ENCODE results near the gene CSMD2.

The CSMD2 gene

GRCh38 chr1:33721301-33721815 lies 443.7 kb downstream of the CSMD2 start:
- DNase-seq (ENCODE audit: low read depth, low spot score), result no peak
- no peak overlapping the region for H3K4me3 ChIP-seq (ENCODE audit: low read depth, low read length)
- in situ Hi-C loops (cut with HindIII; ENCODE audit: low sequenced_read_pairs), result no loop called here
- TF ChIP-seq CTCF (IDR thresholded peaks at IDR 0.05; ENCODE audit: low read depth, low read length), result no peak

DNA sequence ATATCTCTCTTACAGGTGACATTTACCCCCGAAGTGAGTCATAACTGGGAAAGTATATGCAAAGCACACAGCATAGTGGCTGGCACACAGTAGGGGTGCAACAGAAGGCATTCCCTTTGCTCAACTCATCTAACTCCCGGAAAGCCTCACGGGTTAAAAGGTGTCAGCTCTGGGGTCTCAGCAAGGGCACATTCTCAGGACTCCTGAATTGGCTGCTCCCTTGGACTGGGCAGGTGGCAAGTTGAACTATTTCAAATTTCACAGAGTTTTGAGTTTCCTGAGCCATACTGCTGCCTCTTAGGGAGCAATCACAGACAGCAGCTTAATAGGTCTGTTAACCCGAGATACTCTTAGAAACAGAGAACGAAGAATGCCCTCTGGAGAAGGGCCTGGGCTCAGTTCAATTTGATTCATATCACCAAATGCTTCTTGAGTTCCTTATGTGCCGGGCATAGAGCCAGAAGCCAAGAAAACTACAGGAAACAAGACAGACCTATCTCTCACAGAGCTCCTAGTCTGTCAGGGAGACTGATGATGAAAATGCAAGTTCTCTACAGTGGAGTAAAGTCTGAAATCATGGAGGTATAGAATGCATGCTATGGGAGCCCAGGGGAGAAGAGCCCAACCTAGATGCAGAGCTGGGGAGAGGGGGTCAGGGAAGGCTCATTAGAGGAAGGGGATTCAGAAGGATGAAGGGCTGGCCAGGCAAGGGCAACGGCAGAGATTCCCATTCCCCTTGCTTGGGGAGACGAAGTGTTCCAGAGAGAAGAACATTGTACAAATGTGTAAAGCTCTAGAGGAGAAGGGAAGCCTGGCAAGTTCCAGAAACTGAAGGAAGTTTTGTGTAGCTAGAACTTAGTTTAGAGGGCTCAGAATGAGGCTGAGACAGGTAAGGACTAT lies 445.0 kb downstream of the CSMD2 start:
- peak; percentile 49 for DNase-seq (ENCODE audit: low read depth, low spot score)
- TF ChIP-seq CTCF (IDR thresholded peaks at IDR 0.05; ENCODE audit: low read depth, low read length), result no peak
- in situ Hi-C loops (cut with HindIII; ENCODE audit: low sequenced_read_pairs), result no loop called here
- H3K4me3 ChIP-seq (ENCODE audit: low read depth, low read length), result no peak overlapping the region

GRCh38 chr1:33719326-33719725 lies 445.7 kb downstream of the CSMD2 start:
- in situ Hi-C loops (cut with HindIII; ENCODE audit: low sequenced_read_pairs), result no loop called here
- DNase-seq (ENCODE audit: low read depth, low spot score), result no peak
- no peak overlapping the region for H3K4me3 ChIP-seq (ENCODE audit: low read depth, low read length)
- TF ChIP-seq CTCF (IDR thresholded peaks at IDR 0.05; ENCODE audit: low read depth, low read length), result no peak

- in situ Hi-C loops (cut with HindIII; ENCODE audit: low sequenced_read_pairs), result no loop called here
- no peak for TF ChIP-seq CTCF (IDR thresholded peaks at IDR 0.05; ENCODE audit: low read depth, low read length)
- no peak for DNase-seq (ENCODE audit: low read depth, low spot score)
- no peak overlapping the region for H3K4me3 ChIP-seq (ENCODE audit: low read depth, low read length)
These were observed 446.8 kb downstream of the CSMD2 start for GRCh38 chr1:33718186-33718585.

- in situ Hi-C loops (cut with HindIII; ENCODE audit: low sequenced_read_pairs), result no loop called here
- TF ChIP-seq CTCF (IDR thresholded peaks at IDR 0.05; ENCODE audit: low read depth, low read length), result no peak
- H3K4me3 ChIP-seq (ENCODE audit: low read depth, low read length), result no peak overlapping the region
- no peak for DNase-seq (ENCODE audit: low read depth, low spot score)
These were observed 447.9 kb downstream of the CSMD2 start for GRCh38 chr1:33716976-33717688.

DNA sequence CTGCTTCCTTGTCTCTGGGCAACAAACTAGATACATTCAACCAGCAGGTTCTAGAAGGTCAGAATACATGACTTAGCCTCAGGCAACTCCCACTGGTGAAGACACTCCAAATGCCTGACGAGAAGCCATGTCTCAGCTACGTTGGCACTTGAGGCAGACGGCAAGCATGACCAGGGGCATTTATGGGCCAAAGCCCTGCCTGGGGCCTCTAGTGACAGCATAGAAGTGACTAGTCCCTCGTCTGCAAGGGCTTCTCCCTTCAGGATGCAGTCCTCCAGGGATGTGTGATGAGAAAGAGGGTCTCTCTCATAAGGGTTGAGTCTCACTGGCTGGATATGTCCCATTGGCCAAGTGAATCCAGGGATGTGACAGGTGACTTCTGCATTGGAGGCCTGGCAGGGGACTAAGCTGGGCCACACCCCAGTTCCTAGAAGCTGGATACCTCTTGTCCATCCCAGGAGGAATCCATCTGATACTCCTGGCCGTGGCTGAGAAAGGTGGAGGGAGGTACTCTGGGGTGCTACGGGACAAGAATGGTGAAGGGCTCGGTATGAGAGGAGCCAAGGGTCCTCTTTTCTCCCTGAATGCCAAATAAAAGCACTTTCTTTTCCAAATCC lies 449.7 kb downstream of the CSMD2 start:
- H3K4me3 ChIP-seq (ENCODE audit: low read depth, low read length), result no peak overlapping the region
- no peak for DNase-seq (ENCODE audit: low read depth, low spot score)
- no peak for TF ChIP-seq CTCF (IDR thresholded peaks at IDR 0.05; ENCODE audit: low read depth, low read length)
- in situ Hi-C loops (cut with HindIII; ENCODE audit: low sequenced_read_pairs), result no loop called here

Measured in astrocyte of the spinal cord (primary cell).